Endothelial cell of umbilical vein (primary cell): Measurements from ENCODE around the gene SPPL3. TPM values are rescaled to one million over a fixed set of nuclear protein-coding genes. Genes with fewer than 3 reads are reported as not detected.

Experiments
- BruUV-seq: library from RNA; stranded (reverse); fragments of 400-500 nt; replicated peaks from 2 replicates; lab custom pipeline; 2021; lab: Mats Ljungman, UMichigan
- CTCF ChIA-PET: fragments of 300-600, 350-600 bp; sonication (Branson Sonifier 250); formaldehyde crosslinking; loops from one replicate; lab custom pipeline; 2021; ENCODE audit warnings: antibody characterized with exemption, inconsistent platforms; lab: Charles Lee
- POLR2A ChIA-PET: fragments of 300-600, 350-600 bp; sonication (Branson Sonifier 250); formaldehyde crosslinking; loops from one replicate; lab custom pipeline; 2021; ENCODE audit warnings: antibody characterized with exemption, inconsistent platforms; lab: Charles Lee
- DNase-seq: peaks from one replicate; pipeline ENCODE4 v3.0.0-alpha.2; 2011; ENCODE audit warnings: low read depth, low spot score
- FAIRE-seq: peaks from 2 replicates; lab custom pipeline; 2011; peaks lifted over from hg19 to GRCh38; lab: Jason Lieb, UNC
- H2AFZ ChIP-seq: 2 replicates; pipeline ENCODE4 v1.6.0; 2012; ENCODE audit warnings: low read depth, low read length, control low read depth, inconsistent platforms
- H3K27ac ChIP-seq: 2 replicates; pipeline ENCODE4 v1.5.1; 2011; ENCODE audit warnings: low read depth, mild to moderate bottlenecking, control low read depth, low read length, moderate library complexity; ENCODE audit not compliant: insufficient read depth
- H3K27me3 ChIP-seq, 2 experiments: 2 replicates each; pipeline versions ENCODE4 v1.6.0 to v1.6.1; 2011; ENCODE audit warnings: low read length in 2 of 2, mixed read lengths in 1 of 2; ENCODE audit not compliant: control insufficient read depth in 2 of 2, insufficient read depth in 2 of 2
- H3K36me3 ChIP-seq, 2 experiments: 2 replicates in 1 of 2; 3 replicates in 1 of 2; pipeline ENCODE4 v1.5.1; 2011; ENCODE audit warnings: low read length in 2 of 2, mild to moderate bottlenecking in 1 of 2, moderate library complexity in 1 of 2; ENCODE audit not compliant: control insufficient read depth in 2 of 2, insufficient read depth in 2 of 2; ENCODE audit errors: extremely low read depth in 1 of 2
- H3K4me1 ChIP-seq: 3 replicates; pipeline ENCODE4 v1.5.1; 2011; ENCODE audit warnings: mild to moderate bottlenecking, low read length; ENCODE audit not compliant: control insufficient read depth, insufficient read depth; ENCODE audit errors: extremely low read depth
- H3K4me2 ChIP-seq: 2 replicates; pipeline ENCODE4 v1.6.1; 2011; ENCODE audit warnings: low read length, control low read depth, mixed read lengths; ENCODE audit not compliant: insufficient read depth
- H3K4me3 ChIP-seq, 3 experiments: fragments of 200-600 bp in 1 of 3; sonication (generic), shearing (Covaris generic) in 1 of 3; replicated peaks in 1 of 3; 2 replicates each; pipeline ENCODE4 v1.5.1; 2011 to 2016; ENCODE audit warnings: control low read depth in 3 of 3, low read length in 3 of 3, mild to moderate bottlenecking in 2 of 3, inconsistent platforms in 1 of 3, low read depth in 1 of 3, moderate library complexity in 1 of 3; ENCODE audit not compliant: insufficient read depth in 1 of 3
- H3K79me2 ChIP-seq: 2 replicates; pipeline ENCODE4 v1.6.0; 2012; ENCODE audit warnings: low read length, inconsistent platforms; ENCODE audit not compliant: control insufficient read depth, insufficient read depth
- H3K9ac ChIP-seq: replicated peaks from 2 replicates; pipeline ENCODE3; 2011; ENCODE audit warnings: low read length, control low read depth; ENCODE audit not compliant: insufficient read depth; ENCODE audit errors: extremely low read depth
- H3K9me1 ChIP-seq: replicated peaks from 3 replicates; pipeline ENCODE4 v1.6.0; 2011; ENCODE audit warnings: mild to moderate bottlenecking, low read length; ENCODE audit not compliant: control insufficient read depth, insufficient read depth; ENCODE audit errors: extremely low read depth
- H3K9me3 ChIP-seq: replicated peaks from 2 replicates; pipeline ENCODE4 v1.5.1; 2012; ENCODE audit warnings: low read length, inconsistent platforms; ENCODE audit not compliant: control insufficient read depth, insufficient read depth
- H4K20me1 ChIP-seq: replicated peaks from 2 replicates; pipeline ENCODE3; 2011; ENCODE audit warnings: mild to moderate bottlenecking, low read length; ENCODE audit not compliant: control insufficient read depth, insufficient read depth; ENCODE audit errors: extremely low read depth
- CTCF ChIP-seq, 2 donors: IDR thresholded peaks; 1 replicate in 1 of 2; 2 replicates in 1 of 2; pipeline ENCODE4 v1.5.1; 2011; ENCODE audit warnings: low read length in 2 of 2, mild to moderate bottlenecking in 2 of 2, moderate library complexity in 2 of 2, control low read depth in 1 of 2, inconsistent platforms in 1 of 2, low read depth in 1 of 2; ENCODE audit not compliant: insufficient read depth in 1 of 2; ENCODE audit errors: extremely low read depth in 1 of 2
- EZH2 ChIP-seq: IDR thresholded peaks from 2 replicates; pipeline ENCODE4 v1.6.1; 2012; ENCODE audit warnings: borderline replicate concordance, low read depth, mild to moderate bottlenecking, moderate library complexity, low read length, inconsistent platforms; ENCODE audit not compliant: severe bottlenecking
- FOS ChIP-seq: IDR thresholded peaks from 2 replicates; pipeline ENCODE4 v1.6.1; 2011; ENCODE audit warnings: mild to moderate bottlenecking, low read length, moderate library complexity, borderline replicate concordance; ENCODE audit not compliant: insufficient read depth
- GATA2 ChIP-seq: IDR thresholded peaks from 2 replicates; pipeline ENCODE4 v1.7.0; 2011; ENCODE audit warnings: low read depth, mild to moderate bottlenecking, moderate library complexity, mixed read lengths, low read length; ENCODE audit not compliant: insufficient read length, insufficient read depth
- JUN ChIP-seq: IDR thresholded peaks from 2 replicates; pipeline ENCODE4 v1.6.1; 2011; ENCODE audit warnings: borderline replicate concordance, low read depth; ENCODE audit not compliant: insufficient read length, insufficient read depth
- MYC ChIP-seq: IDR thresholded peaks from one replicate; pipeline ENCODE4 v1.6.1; 2011; ENCODE audit warnings: mild to moderate bottlenecking, low read depth, low read length
- POLR2A ChIP-seq: IDR thresholded peaks from 2 replicates; pipeline ENCODE4 v1.6.1; 2012; ENCODE audit warnings: low read depth, mild to moderate bottlenecking, control low read depth, low read length
- POLR2AphosphoS5 ChIP-seq: IDR thresholded peaks from 2 replicates; pipeline ENCODE4 v1.6.1; 2012; ENCODE audit warnings: low read depth, mild to moderate bottlenecking, control low read depth, low read length, moderate library complexity; ENCODE audit not compliant: insufficient read depth
- dilution Hi-C: fragments of 300-500 bp; cut with MboI; formaldehyde crosslinking; loops from one replicate; pipeline ENCODE4 v1.15.0; 2019; ENCODE audit warnings: low sequenced_read_pairs; ENCODE audit not compliant: extremely low pct_ligation_motif_present
- intact Hi-C: fragments of 100-400 bp; cut with micrococcal nuclease; formaldehyde crosslinking; loops from one replicate; pipeline ENCODE4 v1.10.0; 2022
- polyA plus RNA-seq, 4 experiments: library from polyadenylated mRNA; depleted of rRNA in 3 of 4; stranded (reverse) in 3 of 4; unstranded in 1 of 4; fragments of >200 nt; gene quantifications; 2 replicates each; pipeline versions ENCODE4 v1.2.1 to v1.2.3, GENCODE V29; 2011 to 2012; ENCODE audit warnings: missing spikeins in 1 of 4
- total RNA-seq: library from RNA; stranded (reverse); gene quantifications from 2 replicates; pipeline ENCODE4 v1.2.3, GENCODE V29; 2021
- TF ChIP-seq, protein P1 (sequence below): IDR thresholded peaks from 2 replicates; pipeline ENCODE4 v1.6.1; 2011; ENCODE audit not compliant: insufficient read depth, insufficient read length

Gene SPPL3
- total and polyA plus RNA-seq, 2 donors (not counting 3 experiments of a cell fraction or from before 2014, with no cell fraction given), result 30.6 to 53.0 TPM

- DNase-seq (no peak), FAIRE-seq (no peak)
- Histone ChIP-seq H2AFZ (no peak overlapping the region), H3K4me2 (no peak overlapping the region), H3K36me3 (no peaks in the 10 kb centered on the region), H4K20me1 (peaks cover 6% of the 10 kb centered on the region), H3K4me3 (no peak overlapping the region), H3K9me1 (no peaks in the 10 kb centered on the region), H3K4me1 (peaks cover 3% of the 10 kb centered on the region), H3K9ac (no peak overlapping the region), H3K27ac (no peak overlapping the region), H3K9me3 (no peaks in the 10 kb centered on the region), H3K27me3 (no peaks in the 10 kb centered on the region), H3K79me2 (peaks cover 21% of the 10 kb centered on the region)
- dilution Hi-C loops (no loop called here), intact Hi-C loops (no loop called here)
- TF ChIP-seq POLR2A (no peak), CTCF (IDR thresholded peaks at IDR 0.05; ENCODE audit: extremely low read depth in 1 of 2, insufficient read depth in 1 of 2, low read depth in 1 of 2, low read length in 2 of 2) (no peak), JUN (no peak), EZH2 (no peak), POLR2AphosphoS5 (no peak), MYC (no peak), GATA2 (no peak), FOS (no peak)
- TF ChIP-seq, protein P1, sequence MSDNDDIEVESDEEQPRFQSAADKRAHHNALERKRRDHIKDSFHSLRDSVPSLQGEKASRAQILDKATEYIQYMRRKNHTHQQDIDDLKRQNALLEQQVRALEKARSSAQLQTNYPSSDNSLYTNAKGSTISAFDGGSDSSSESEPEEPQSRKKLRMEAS, result no peak
- no TSS peak for BruUV-seq
- ChIA-PET CTCF (no interaction called here), POLR2A (no interaction called here)
Measured at GRCh38 chr12:120866108-120866507, 38.0 kb downstream of the SPPL3 start.
